ENCODE measurements around the gene DAPK2.
"Not testable (repeated sequence)": the region's sequence is repeated elsewhere in the genome, so short reads cannot be mapped to it uniquely, and the experiment has no call there.

DAPK2 gene

GRCh38 chr15:63909819-63910437 is 136.4 kb downstream of the DAPK2 start:
- DNase-seq: no peak

GRCh38 chr15:63908991-63909390 is 137.3 kb downstream of the DAPK2 start:
- DNase-seq: no peak

- DNase-seq: no peak
Observed at GRCh38 chr15:63908281-63908680, 138.0 kb downstream of the DAPK2 start.

- DNase-seq: no peak
Observed at GRCh38 chr15:63907521-63907920, 138.8 kb downstream of the DAPK2 start.

- no peak for DNase-seq
Observed at GRCh38 chr15:63906266-63906584, 140.1 kb downstream of the DAPK2 start.

- no peak for DNase-seq
Observed at GRCh38 chr15:63905558-63906265, 140.6 kb downstream of the DAPK2 start.

- no peak for DNase-seq
Observed at GRCh38 chr15:63905131-63905530, 141.2 kb downstream of the DAPK2 start.

- DNase-seq: no peak
Observed at GRCh38 chr15:63904042-63904441, 142.2 kb downstream of the DAPK2 start.

GRCh38 chr15:63902671-63903035 is 143.6 kb downstream of the DAPK2 start:
- no peak for DNase-seq

- DNase-seq: no peak
Observed at GRCh38 chr15:63901912-63902670, 144.2 kb downstream of the DAPK2 start.

- no peak for DNase-seq
Observed at GRCh38 chr15:63900306-63900705, 146.0 kb downstream of the DAPK2 start.

GRCh38 chr15:63899606-63900005 is 146.7 kb downstream of the DAPK2 start:
- not testable (repeated sequence) for DNase-seq

GRCh38 chr15:63899193-63899592 is 147.1 kb downstream of the DAPK2 start:
- no peak for DNase-seq

GRCh38 chr15:63896336-63897115 is 149.8 kb downstream of the DAPK2 start:
- DNase-seq: no peak

GRCh38 chr15:63895787-63896218 is 150.5 kb downstream of the DAPK2 start:
- no peak for DNase-seq

- no peak for DNase-seq
Observed at GRCh38 chr15:63895194-63895593, 151.1 kb downstream of the DAPK2 start.

- no peak for DNase-seq
Observed at GRCh38 chr15:63894662-63894949, 151.7 kb downstream of the DAPK2 start.

GRCh38 chr15:63893866-63894661 is 152.2 kb downstream of the DAPK2 start:
- DNase-seq: no peak

- DNase-seq: peak; percentile 75
Observed at GRCh38 chr15:63892794-63893441, 153.4 kb downstream of the DAPK2 start.

GRCh38 chr15:63891768-63892133 is 154.5 kb downstream of the DAPK2 start:
- no peak for DNase-seq

- peak; percentile 81 for DNase-seq
Observed at GRCh38 chr15:63891079-63891767, 155.1 kb downstream of the DAPK2 start.

- DNase-seq: no peak
Observed at GRCh38 chr15:63890617-63891016, 155.7 kb downstream of the DAPK2 start.
